GM23248 (cell line): ENCODE data around the gene ZNF592. TPM values are rescaled to one million over a fixed set of nuclear protein-coding genes. Genes with fewer than 3 reads are reported as not detected.
A peak's percentile ranks its signal among the peaks of the same experiment; 100 is the strongest.

Experiments
- DNase-seq: peaks from one replicate; pipeline ENCODE4 v3.0.0-alpha.2; 2015
- H2AFZ ChIP-seq: fragments of 200-600 bp; sonication (generic); 2 replicates; pipeline ENCODE4 v1.6.1; 2016; ENCODE audit warnings: antibody characterized with exemption
- H3F3A ChIP-seq: fragments of 200-600 bp; sonication (generic); 2 replicates; pipeline ENCODE4 v1.6.1; 2016; ENCODE audit warnings: mild to moderate bottlenecking, antibody characterized with exemption, mixed run types; ENCODE audit not compliant: insufficient read depth
- H3K27ac ChIP-seq: fragments of 200-600 bp; sonication (generic); 2 replicates; pipeline ENCODE4 v1.5.1; 2016; ENCODE audit warnings: mild to moderate bottlenecking
- H3K27me3 ChIP-seq: fragments of 200-600 bp; sonication (generic); replicated peaks from 2 replicates; pipeline ENCODE4 v1.6.1; 2016; ENCODE audit warnings: mild to moderate bottlenecking; ENCODE audit not compliant: insufficient read depth
- H3K36me3 ChIP-seq: fragments of 200-600 bp; sonication (generic); 2 replicates; pipeline ENCODE4 v1.6.1; 2016; ENCODE audit warnings: low read depth, mild to moderate bottlenecking
- H3K4me1 ChIP-seq: fragments of 200-600 bp; sonication (generic); 2 replicates; pipeline ENCODE4 v1.6.1; 2016; ENCODE audit warnings: mild to moderate bottlenecking; ENCODE audit not compliant: insufficient read depth
- H3K4me2 ChIP-seq: fragments of 200-600 bp; sonication (generic); one replicate; pipeline ENCODE4 v1.6.1; 2016; ENCODE audit warnings: mild to moderate bottlenecking; ENCODE audit not compliant: unreplicated experiment
- H3K4me3 ChIP-seq: fragments of 200-600 bp; sonication (generic); 2 replicates; pipeline ENCODE4 v1.5.1; 2016; ENCODE audit warnings: mild to moderate bottlenecking
- H3K79me2 ChIP-seq: fragments of 200-600 bp; sonication (generic); 2 replicates; pipeline ENCODE4 v1.6.1; 2016; ENCODE audit warnings: mild to moderate bottlenecking; ENCODE audit not compliant: insufficient read depth
- H3K9ac ChIP-seq: fragments of 200-600 bp; sonication (generic); 2 replicates; pipeline ENCODE4 v1.6.1; 2016; ENCODE audit warnings: mild to moderate bottlenecking
- H3K9me2 ChIP-seq: fragments of 200-600 bp; sonication (generic); 2 replicates; pipeline ENCODE4 v1.6.1; 2016; ENCODE audit warnings: mixed run types, mild to moderate bottlenecking, moderate library complexity; ENCODE audit not compliant: insufficient read depth
- H3K9me3 ChIP-seq: fragments of 200-600 bp; sonication (generic); one replicate; pipeline ENCODE4 v1.6.1; 2017; ENCODE audit warnings: low read depth
- H4K20me1 ChIP-seq: fragments of 200-600 bp; sonication (generic); 2 replicates; pipeline ENCODE4 v1.6.0; 2016; ENCODE audit not compliant: insufficient read depth
- EZH2 ChIP-seq: fragments of 200-600 bp; sonication (generic); IDR thresholded peaks from 2 replicates; pipeline ENCODE4 v1.6.1; 2018; ENCODE audit warnings: antibody characterized with exemption, mild to moderate bottlenecking; ENCODE audit not compliant: insufficient read depth, poor library complexity, severe bottlenecking
- EZH2phosphoT487 ChIP-seq: fragments of 200-600 bp; sonication (generic); IDR thresholded peaks from 2 replicates; pipeline ENCODE4 v1.6.1; 2018; ENCODE audit warnings: antibody characterized with exemption, moderate library complexity, mild to moderate bottlenecking, low read depth; ENCODE audit not compliant: insufficient read depth
- WGBS, 2 experiments: methylation state at CpG; one replicate each; pipeline ENCODE4 v1.1.6; 2015 to 2017; ENCODE audit warnings: low lambda C conversion rate in 2 of 2, low coverage in 1 of 2; ENCODE audit errors: missing lambda C conversion rate in 2 of 2; 5-methylcytosine and 5-hydroxymethylcytosine counted together
- in situ Hi-C: fragments of 300-500 bp; cut with MboI; formaldehyde crosslinking; loops from 2 replicates; pipeline ENCODE4 v1.15.0; 2020
- polyA plus RNA-seq: library from polyadenylated mRNA; unstranded; fragments of >200 nt; fragmentation: Nextera tagmentation; extraction: Ambion mirVana; gene quantifications from 2 replicates; pipeline ENCODE4 v1.2.1, GENCODE V29; 2016
- total RNA-seq: library from RNA; depleted of rRNA; stranded (reverse); fragments of >200 nt; shearing (Covaris generic); gene quantifications from 2 replicates; pipeline ENCODE4 v1.2.3, GENCODE V29; 2014

Gene ZNF592
- total and polyA plus RNA-seq, 2 experiments from 2014 or later: 7.4 to 9.8 TPM

GRCh38 chr15:84716036-84716732 lies 32.2 kb upstream of the ZNF592 start, which contains the start of gene SEC11A:
SEC11A (minus strand) TSS chr15:84716139; CDS start chr15:84716075, 64 bp downstream.
- H2AFZ ChIP-seq: peak within 1 kb of the TSS; percentile 92
- H3K4me2 ChIP-seq: peak within 1 kb of the TSS; percentile 94
- H4K20me1 ChIP-seq: peaks cover 12% of the 10 kb centered on the region
- H3K79me2 ChIP-seq: peaks cover 57% of the 10 kb centered on the region
- in situ Hi-C loops: no loop called here
- H3F3A ChIP-seq: peaks cover 27% of the 10 kb centered on the region
- H3K9me3 ChIP-seq: no peaks in the 10 kb centered on the region
- no peaks in the 10 kb centered on the region for H3K27me3 ChIP-seq
- WGBS, 2 experiments: 1% methylated on average over 45 to 53 of the region's 57 CpGs
- peak within 1 kb of the TSS; percentile 92 for H3K27ac ChIP-seq
- H3K9ac ChIP-seq: peak within 1 kb of the TSS; percentile 93
- no peak for TF ChIP-seq EZH2
- TF ChIP-seq EZH2phosphoT487: no peak
- H3K4me1 ChIP-seq: peaks cover 16% of the 10 kb centered on the region
- H3K4me3 ChIP-seq: peak within 1 kb of the TSS; percentile 93
- peaks cover 1% of the 10 kb centered on the region; the same call in 1 of the 2 replicates for H3K36me3 ChIP-seq
- DNase-seq: peak; percentile 98
- no peaks in the 10 kb centered on the region for H3K9me2 ChIP-seq

GRCh38 chr15:84721371-84721770 lies 27.0 kb upstream of the ZNF592 start:
- in situ Hi-C loops: no loop called here
- Histone ChIP-seq H3K27ac (no peak overlapping the region), H3K9me2 (no peaks in the 10 kb centered on the region), H2AFZ (no peak overlapping the region), H3F3A (peaks cover 16% of the 10 kb centered on the region), H3K4me3 (no peak overlapping the region), H4K20me1 (no peaks in the 10 kb centered on the region), H3K79me2 (peaks cover 11% of the 10 kb centered on the region), H3K9me3 (no peaks in the 10 kb centered on the region), H3K36me3 (no peaks in the 10 kb centered on the region), H3K4me2 (no peak overlapping the region), H3K9ac (no peak overlapping the region), H3K27me3 (no peaks in the 10 kb centered on the region), H3K4me1 (peaks cover 11% of the 10 kb centered on the region)
- TF ChIP-seq EZH2 (no peak), EZH2phosphoT487 (no peak)
- no peak for DNase-seq
- WGBS, 2 experiments: 74 to 93% methylated on average over 2 of the region's 2 CpGs

DNA sequence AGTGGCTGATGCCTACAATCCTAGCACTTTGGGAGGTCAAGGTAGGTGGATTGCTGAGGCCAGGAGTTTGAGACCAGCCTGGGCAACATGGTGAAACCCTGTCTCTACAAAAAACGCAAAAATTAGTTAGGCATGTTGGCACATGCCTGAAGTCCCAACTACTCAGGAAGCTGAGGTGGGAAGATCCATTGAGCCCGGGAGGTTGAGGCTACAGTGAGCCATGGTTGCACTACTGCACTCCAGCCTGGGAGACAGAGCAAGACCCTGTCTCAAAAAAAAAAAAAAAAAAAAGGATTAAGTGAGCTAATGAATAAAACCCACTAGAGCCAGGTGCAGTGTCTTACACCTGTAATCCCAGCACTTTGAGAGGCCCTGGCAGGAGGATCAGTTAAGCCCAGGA lies 25.8 kb upstream of the ZNF592 start:
- H3K27ac ChIP-seq: no peak overlapping the region
- H3F3A ChIP-seq: peaks cover 16% of the 10 kb centered on the region
- no peaks in the 10 kb centered on the region for H3K27me3 ChIP-seq
- in situ Hi-C loops: no loop called here
- no peak for TF ChIP-seq EZH2
- no peak for TF ChIP-seq EZH2phosphoT487
- H3K79me2 ChIP-seq: peaks cover 3% of the 10 kb centered on the region
- no peak overlapping the region for H2AFZ ChIP-seq
- no peaks in the 10 kb centered on the region for H3K36me3 ChIP-seq
- H3K9me2 ChIP-seq: no peaks in the 10 kb centered on the region
- H3K9ac ChIP-seq: no peak overlapping the region
- no peak overlapping the region for H3K4me3 ChIP-seq
- H4K20me1 ChIP-seq: no peaks in the 10 kb centered on the region
- no peak for DNase-seq
- H3K4me1 ChIP-seq: peaks cover 11% of the 10 kb centered on the region
- no peaks in the 10 kb centered on the region for H3K9me3 ChIP-seq
- 46 to 69% methylated on average over 1 to 2 of the region's 2 CpGs for WGBS, 2 experiments
- no peak overlapping the region for H3K4me2 ChIP-seq

DNA sequence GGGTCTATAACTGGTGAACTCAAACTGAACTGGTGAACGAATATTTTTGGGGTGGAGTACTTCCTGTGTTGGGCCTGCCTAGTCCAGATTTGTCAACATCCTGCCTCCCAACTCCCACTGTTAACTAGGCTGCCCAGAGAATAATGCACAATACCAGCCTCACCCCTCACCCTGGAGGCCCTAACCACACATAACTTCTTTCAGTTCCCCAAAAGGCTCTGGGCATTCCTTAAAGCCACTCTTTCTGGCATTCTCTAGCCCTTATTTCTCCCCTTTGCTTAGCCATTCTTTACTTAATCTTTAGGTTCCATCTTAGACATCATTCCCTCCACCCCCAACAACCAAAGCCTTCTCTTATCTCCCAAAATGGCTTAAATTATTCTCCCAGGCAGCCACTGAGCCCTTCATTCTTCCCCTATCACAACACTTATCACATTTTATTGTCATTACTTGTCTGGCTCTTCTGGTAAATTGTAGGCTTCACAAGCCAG lies 23.3 kb upstream of the ZNF592 start:
- Histone ChIP-seq H3K79me2 (no peaks in the 10 kb centered on the region), H3K9me3 (no peaks in the 10 kb centered on the region), H3K4me1 (peaks cover 11% of the 10 kb centered on the region), H3K4me3 (no peak overlapping the region), H4K20me1 (no peaks in the 10 kb centered on the region), H3F3A (0 out of 2 replicates have a peak, but pooled peaks cover 6% of the 10 kb centered on the region), H3K27ac (peak overlapping the region; percentile 55), H3K4me2 (peak overlapping the region; percentile 8), H2AFZ (peak overlapping the region; percentile 80), H3K9me2 (no peaks in the 10 kb centered on the region), H3K36me3 (no peaks in the 10 kb centered on the region), H3K27me3 (no peaks in the 10 kb centered on the region), H3K9ac (no peak overlapping the region)
- in situ Hi-C loops: no loop called here
- no peak for TF ChIP-seq EZH2phosphoT487
- TF ChIP-seq EZH2: no peak
- peak; percentile 48 for DNase-seq
- WGBS, 2 experiments: 5 to 9% methylated on average over 1 of the region's 1 CpG
